GM12872 (cell line): ENCODE results near the gene STBD1.

Experiments used
- CTCF ChIP-seq: IDR thresholded peaks from 3 replicates; pipeline ENCODE4 v1.5.1; 2011; ENCODE audit warnings: low read depth, mild to moderate bottlenecking, low read length, moderate library complexity; ENCODE audit not compliant: insufficient read depth

The STBD1 gene

GRCh38 chr4:76305971-76306881, at the start of gene STBD1:
Gene STBD1 (plus strand): TSS chr4:76306733. CDS start chr4:76306770, 37 bp downstream.
- no peak for TF ChIP-seq CTCF

- no peak for TF ChIP-seq CTCF
Measured at GRCh38 chr4:76256968-76257367, 49.6 kb upstream of the STBD1 start.

GRCh38 chr4:76257824-76258223, 48.7 kb upstream of the STBD1 start:
- no peak for TF ChIP-seq CTCF

- TF ChIP-seq CTCF, result no peak
Measured at GRCh38 chr4:76260571-76260970, 46.0 kb upstream of the STBD1 start.

GRCh38 chr4:76265631-76266218, 40.8 kb upstream of the STBD1 start:
- TF ChIP-seq CTCF, result no peak

GRCh38 chr4:76266627-76267026, 39.9 kb upstream of the STBD1 start:
- no peak for TF ChIP-seq CTCF

- no peak for TF ChIP-seq CTCF
Measured at GRCh38 chr4:76267811-76268210, 38.7 kb upstream of the STBD1 start.
